Kidney epithelial cell (primary cell): ENCODE measurements around the gene PDK4. TPM values are rescaled to one million over a fixed set of nuclear protein-coding genes. Genes with fewer than 3 reads are reported as not detected.

Source experiments
- DNase-seq: peaks from one replicate; pipeline ENCODE4 v3.0.0-alpha.2; 2010; ENCODE audit warnings: low read depth
- H3K27me3 ChIP-seq: 2 replicates; pipeline ENCODE4 v1.6.0; 2011; ENCODE audit warnings: low read length; ENCODE audit not compliant: control insufficient read depth, insufficient read depth
- H3K36me3 ChIP-seq: 2 replicates; pipeline ENCODE4 v1.5.1; 2011; ENCODE audit warnings: low read length; ENCODE audit not compliant: control insufficient read depth, insufficient read depth
- H3K4me3 ChIP-seq: 2 replicates; pipeline ENCODE4 v1.5.1; 2011; ENCODE audit warnings: low read depth, mild to moderate bottlenecking, control low read depth, low read length
- CTCF ChIP-seq: IDR thresholded peaks from 2 replicates; pipeline ENCODE4 v1.5.1; 2011; ENCODE audit warnings: mild to moderate bottlenecking, moderate library complexity, low read length, control low read depth, inconsistent platforms; ENCODE audit not compliant: insufficient read depth, poor library complexity, severe bottlenecking
- total RNA-seq: library from RNA; depleted of rRNA; stranded (reverse); fragments of >200 nt; gene quantifications from 2 replicates; pipeline ENCODE4 v1.2.3, GENCODE V29; 2015

Gene PDK4
- total RNA-seq, 1 donor from 2014 or later: 0.42 TPM

- DNase-seq: no peak
- no peak for TF ChIP-seq CTCF
- Histone ChIP-seq H3K4me3 (no peak overlapping the region), H3K36me3 (no peaks in the 10 kb centered on the region), H3K27me3 (no peaks in the 10 kb centered on the region)
Measured at GRCh38 chr7:95546647-95547046, 49.7 kb downstream of the PDK4 start.

GRCh38 chr7:95545673-95546072 is 50.6 kb downstream of the PDK4 start:
- no peak for DNase-seq
- no peak overlapping the region for H3K4me3 ChIP-seq
- TF ChIP-seq CTCF: no peak

GRCh38 chr7:95545007-95545615 is 51.2 kb downstream of the PDK4 start:
- Histone ChIP-seq H3K36me3 (no peaks in the 10 kb centered on the region), H3K4me3 (no peak overlapping the region), H3K27me3 (no peaks in the 10 kb centered on the region)
- peak; percentile 28 for DNase-seq
- TF ChIP-seq CTCF: peak; percentile 79

More at GRCh38 chr7:95545673-95546072, 50.6 kb downstream of the PDK4 start:
- no peaks in the 10 kb centered on the region for H3K36me3 ChIP-seq
- no peaks in the 10 kb centered on the region for H3K27me3 ChIP-seq

GRCh38 chr7:95544171-95544570 is 52.1 kb downstream of the PDK4 start:
- Histone ChIP-seq H3K36me3 (no peaks in the 10 kb centered on the region), H3K27me3 (no peaks in the 10 kb centered on the region), H3K4me3 (no peak overlapping the region)
- TF ChIP-seq CTCF: no peak
- no peak for DNase-seq

- no peak overlapping the region for H3K4me3 ChIP-seq
- DNase-seq: no peak
- no peaks in the 10 kb centered on the region for H3K36me3 ChIP-seq
- no peak for TF ChIP-seq CTCF
- no peaks in the 10 kb centered on the region for H3K27me3 ChIP-seq
Measured at GRCh38 chr7:95543312-95543711, 53.0 kb downstream of the PDK4 start.

- H3K36me3 ChIP-seq: no peaks in the 10 kb centered on the region
- no peaks in the 10 kb centered on the region for H3K27me3 ChIP-seq
- TF ChIP-seq CTCF: no peak
- no peak overlapping the region for H3K4me3 ChIP-seq
- no peak for DNase-seq
Measured at GRCh38 chr7:95540366-95540765, 56.0 kb downstream of the PDK4 start.
